ENCODE data around the gene ERVH48-1.
"Not testable (repeated sequence)": the region's sequence is repeated elsewhere in the genome, so short reads cannot be mapped to it uniquely, and the experiment has no call there.

- TF ChIP-seq CTCF (IDR thresholded peaks at IDR 0.05); CHD2 (IDR thresholded peaks at IDR 0.05; ENCODE audit: low read length, partially characterized antibody); POLR2AphosphoS2 (conservative IDR thresholded peaks at IDR 0.05; ENCODE audit: low read length); GATA3 (IDR thresholded peaks at IDR 0.05; ENCODE audit: borderline replicate concordance): not testable (repeated sequence)
- TF ChIP-seq, protein P1, sequence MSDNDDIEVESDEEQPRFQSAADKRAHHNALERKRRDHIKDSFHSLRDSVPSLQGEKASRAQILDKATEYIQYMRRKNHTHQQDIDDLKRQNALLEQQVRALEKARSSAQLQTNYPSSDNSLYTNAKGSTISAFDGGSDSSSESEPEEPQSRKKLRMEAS (IDR thresholded peaks at IDR 0.05): not testable (repeated sequence)
Measured at GRCh38 chr21:42967616-42968015, 42.2 kb upstream of the ERVH48-1 start.
